Brain pericyte (primary cell): ENCODE results near the gene EIF2B2.
A peak's percentile ranks its signal among the peaks of the same experiment; 100 is the strongest.

Source experiments
- DNase-seq: peaks from one replicate; pipeline ENCODE4 v3.0.0-alpha.2; 2012; ENCODE audit warnings: low read depth, low spot score

Gene EIF2B2

DNA sequence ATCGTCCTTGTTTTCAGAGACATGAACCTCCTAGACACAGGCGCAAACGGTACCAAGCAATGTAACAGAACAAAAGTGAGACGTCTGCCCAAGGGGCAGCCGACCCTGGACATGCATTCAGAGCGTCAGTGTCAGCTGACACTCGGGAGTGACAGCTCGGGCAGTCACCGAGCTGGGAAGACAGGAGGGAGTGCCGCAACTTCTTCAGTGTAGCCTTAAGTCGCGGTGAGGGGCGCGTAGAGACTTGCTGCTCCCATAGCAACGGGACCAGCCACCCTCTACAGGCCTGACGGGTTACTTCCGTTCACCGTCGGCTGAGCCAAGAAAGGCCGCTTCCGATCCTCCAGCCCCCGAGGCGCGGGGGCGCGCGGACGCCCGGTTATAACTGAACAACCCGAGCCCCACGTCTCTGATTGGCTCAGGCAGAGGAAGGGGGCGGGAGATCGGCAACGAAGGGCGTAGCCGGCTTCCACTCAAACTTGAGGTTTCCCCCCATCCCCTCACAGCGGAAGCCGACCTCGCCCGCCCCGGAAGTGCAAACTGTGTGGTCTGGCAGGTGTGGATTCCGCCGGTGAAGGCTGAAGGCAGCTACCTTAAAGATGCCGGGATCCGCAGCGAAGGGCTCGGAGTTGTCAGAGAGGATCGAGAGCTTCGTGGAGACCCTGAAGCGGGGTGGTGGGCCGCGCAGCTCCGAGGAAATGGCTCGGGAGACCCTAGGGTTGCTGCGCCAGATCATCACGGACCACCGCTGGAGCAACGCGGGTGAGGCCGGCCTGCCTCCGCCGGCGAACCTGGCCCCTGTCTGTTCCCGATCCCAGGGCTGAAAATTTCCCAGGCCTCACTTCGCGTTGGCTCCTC lies at the start of gene EIF2B2:
TSS of gene EIF2B2 (plus strand) at position 530 of the 858 bp plus-strand sequence. CDS start at position 600, 70 bp downstream.
- peak; percentile 81 for DNase-seq

DNA sequence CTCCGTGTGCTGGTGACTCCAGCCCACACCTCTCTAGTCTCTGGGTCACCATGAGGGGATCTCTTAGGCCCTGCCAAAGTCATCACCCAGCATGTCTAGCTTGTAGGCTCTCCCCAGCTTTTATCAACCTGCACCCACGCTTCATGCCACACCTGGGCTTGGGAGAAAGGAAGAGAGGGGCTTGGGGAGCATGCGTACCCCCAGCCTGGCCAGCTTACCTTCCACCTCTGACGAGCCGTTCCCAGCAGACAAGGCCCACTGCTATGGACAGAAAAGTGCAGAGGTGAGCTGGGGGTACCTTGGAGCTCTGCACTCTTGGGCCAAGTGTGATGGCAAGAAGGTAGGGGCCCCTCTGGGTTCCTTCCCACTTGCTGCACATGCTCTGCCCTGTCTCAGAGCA lies 49.0 kb upstream of the EIF2B2 start:
- DNase-seq: no peak

GRCh38 chr14:74954232-74954946 lies 48.3 kb upstream of the EIF2B2 start:
- DNase-seq: no peak

DNA sequence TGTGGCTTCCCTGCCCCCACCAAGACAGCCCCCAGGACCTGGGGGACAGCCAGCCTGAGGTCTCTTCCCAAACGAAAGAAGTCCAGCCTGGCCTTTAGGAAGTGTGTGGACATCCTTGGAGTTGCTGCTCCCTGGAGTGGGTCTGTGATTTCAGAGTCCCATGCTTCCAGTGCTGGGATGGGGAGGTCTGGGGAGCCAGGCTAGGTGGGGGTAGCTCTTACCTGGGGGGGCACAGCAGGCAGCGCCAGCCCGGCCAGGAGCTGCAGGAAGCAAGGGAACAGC lies 47.8 kb upstream of the EIF2B2 start:
- no peak for DNase-seq

GRCh38 chr14:74955229-74956026 lies 47.3 kb upstream of the EIF2B2 start, which contains the start of gene PGF:
TSS of gene PGF (minus strand) at chr14:74955597. CDS start at chr14:74955242, 355 bp downstream.
- no peak for DNase-seq

DNA sequence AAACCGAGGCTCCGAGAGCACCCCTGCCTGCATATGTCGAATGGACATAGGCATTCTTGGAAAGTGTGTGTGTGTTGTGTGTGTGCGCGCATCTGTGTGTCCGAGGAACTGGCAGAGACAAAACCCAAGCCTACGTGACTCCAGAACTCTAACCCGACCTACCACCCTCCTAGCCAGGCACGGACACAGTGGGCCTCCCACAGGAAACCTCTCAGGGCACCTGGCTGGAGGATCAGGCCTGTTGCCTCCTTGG lies 46.8 kb upstream of the EIF2B2 start:
- no peak for DNase-seq

- DNase-seq: no peak
These were observed 46.2 kb upstream of the EIF2B2 start for GRCh38 chr14:74956280-74957072.

DNA sequence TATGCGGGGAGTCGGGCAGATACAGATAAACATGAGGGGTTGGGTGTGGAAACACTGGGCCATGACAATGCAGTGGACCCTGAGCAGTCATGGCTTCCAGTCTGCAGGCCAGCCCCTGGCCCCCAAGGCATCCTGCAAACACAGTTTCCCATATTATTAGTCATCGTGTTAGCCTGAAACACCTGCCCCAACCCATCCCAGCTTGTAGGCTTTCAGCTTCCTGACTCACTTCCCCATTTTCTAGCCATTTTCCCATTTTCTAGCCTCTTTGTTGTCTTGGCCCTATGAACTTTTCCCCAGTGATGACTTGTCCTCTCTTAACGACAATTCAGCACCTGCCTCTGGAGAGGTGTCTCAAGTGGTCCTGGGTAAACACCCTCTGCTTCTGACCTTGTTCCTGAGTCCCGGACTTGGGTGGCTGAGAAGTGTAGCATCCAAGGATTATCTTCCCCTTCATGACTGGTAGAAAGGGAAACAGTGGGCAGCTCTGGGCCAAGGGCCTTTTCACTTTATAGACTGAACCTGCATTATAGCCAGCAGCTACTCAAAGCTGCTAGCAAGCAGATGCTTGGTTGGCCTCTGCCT lies 43.0 kb upstream of the EIF2B2 start:
- DNase-seq: no peak

DNA sequence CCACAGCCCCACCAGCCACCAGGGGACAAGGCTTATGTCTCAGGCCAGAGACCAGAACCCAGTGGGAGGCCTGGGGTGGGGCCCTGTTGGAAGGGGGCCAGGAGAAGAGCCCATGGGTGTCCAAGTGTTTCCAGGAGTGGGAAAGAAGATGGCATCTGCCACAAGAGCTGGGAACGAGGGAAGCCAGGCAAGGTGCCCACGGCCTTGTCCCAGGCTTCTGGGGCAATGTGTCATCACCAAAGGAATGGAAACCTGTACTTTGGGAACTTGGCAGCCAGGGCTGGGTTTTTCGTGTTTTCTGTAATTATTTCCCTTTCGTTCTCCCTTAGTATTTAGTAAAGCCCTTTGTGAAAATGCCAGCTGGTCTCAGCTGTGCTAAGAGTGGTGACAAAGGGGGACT lies 42.0 kb upstream of the EIF2B2 start:
- DNase-seq: no peak

- DNase-seq: no peak
These were observed 41.3 kb upstream of the EIF2B2 start for GRCh38 chr14:74961238-74961911.

DNA sequence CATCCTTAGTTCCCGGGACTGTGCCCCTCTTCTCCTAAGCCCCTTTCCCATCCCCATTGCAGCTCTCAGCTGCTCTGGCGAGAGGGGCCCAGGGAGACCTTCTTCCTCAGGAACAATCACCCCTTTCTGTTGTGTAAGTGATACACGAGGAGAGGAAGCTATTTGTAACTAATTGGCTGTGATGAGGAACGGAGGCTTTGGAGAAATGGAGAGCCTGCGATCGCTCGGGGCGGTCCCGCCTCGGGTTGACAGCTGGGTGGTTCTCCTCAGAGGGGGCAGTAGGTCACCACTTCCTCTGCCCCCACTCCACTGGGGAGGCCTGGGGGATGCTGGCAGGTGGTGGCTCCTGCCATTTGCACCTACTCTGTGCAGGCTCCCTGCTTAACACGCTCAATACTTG lies 40.7 kb upstream of the EIF2B2 start:
- DNase-seq: no peak

GRCh38 chr14:74962493-74962892 lies 40.2 kb upstream of the EIF2B2 start:
- DNase-seq: no peak

GRCh38 chr14:74963178-74963704 lies 39.5 kb upstream of the EIF2B2 start:
- DNase-seq: no peak

- no peak for DNase-seq
These were observed 38.9 kb upstream of the EIF2B2 start for GRCh38 chr14:74963705-74964271.

DNA sequence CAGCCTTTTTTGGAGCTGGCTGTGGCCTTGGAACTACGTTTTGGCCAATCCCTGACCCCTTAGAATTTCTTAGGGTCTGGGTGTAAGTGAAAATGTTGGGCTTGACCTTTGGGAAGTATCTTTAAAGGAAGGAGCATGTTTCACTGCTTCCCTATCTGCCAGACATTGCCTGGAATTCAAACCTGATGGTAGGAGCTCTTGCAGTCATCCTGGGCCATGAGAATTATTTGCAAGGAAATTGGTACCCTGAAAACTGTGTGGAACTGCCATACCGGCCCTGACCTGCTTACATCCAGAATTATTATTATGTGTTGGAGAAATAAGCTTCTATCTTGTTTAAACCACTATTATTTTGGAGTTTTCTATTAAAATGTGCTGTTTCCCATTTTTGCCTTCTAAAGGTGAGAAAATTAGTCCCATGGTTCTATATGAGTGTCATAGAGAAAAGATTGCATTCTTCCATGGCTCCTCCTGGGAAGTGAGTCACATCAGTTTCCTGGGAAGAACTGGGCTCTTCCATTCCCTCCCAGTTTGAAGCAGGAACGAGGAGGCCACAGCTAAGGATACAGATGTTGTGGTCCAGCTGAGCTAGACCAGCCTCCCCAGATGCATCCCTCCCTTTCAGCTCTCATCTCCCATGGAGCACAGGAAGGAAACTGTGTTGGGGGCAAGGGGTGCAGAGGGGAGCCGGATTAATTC lies 37.8 kb upstream of the EIF2B2 start:
- no peak for DNase-seq

GRCh38 chr14:74965486-74966153 lies 37.1 kb upstream of the EIF2B2 start:
- no peak for DNase-seq

DNA sequence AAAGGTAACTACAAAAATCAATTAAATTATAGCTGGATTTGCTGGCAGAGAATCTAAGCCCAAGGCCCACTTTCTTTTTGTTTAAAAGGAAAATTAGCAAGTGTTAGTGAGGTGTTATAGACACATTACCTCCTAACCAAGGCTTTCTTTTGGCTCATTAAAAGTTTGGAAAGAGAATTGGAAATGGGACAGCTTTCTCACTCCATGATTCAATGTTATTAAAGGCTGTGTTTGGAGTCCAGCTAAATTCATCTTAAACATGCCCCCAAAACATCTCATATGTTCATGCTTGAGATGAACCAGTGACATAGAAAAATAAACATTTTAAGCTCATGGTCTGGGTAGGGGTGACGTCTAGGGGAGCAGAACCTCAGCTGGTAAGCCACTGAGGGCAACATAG lies 33.9 kb upstream of the EIF2B2 start:
- DNase-seq: no peak

GRCh38 chr14:74973003-74973653 lies 29.6 kb upstream of the EIF2B2 start:
- no peak for DNase-seq
